Measurements from ENCODE around the gene UNC119B. TPM values are rescaled to one million over a fixed set of nuclear protein-coding genes. Genes with fewer than 3 reads are reported as not detected.

UNC119B gene
- total and polyA plus RNA-seq, 8 donors = 6.6 to 18.9 (median 14.6) TPM

GRCh38 chr12:120721866-120722265 lies 11.6 kb downstream of the UNC119B start:
- ATAC-seq = no peak
- no peak for DNase-seq
- intact Hi-C loops (cut with DNase I) = no loop called here
- H3K27ac ChIP-seq = no peak overlapping the region
- H3K36me3 ChIP-seq = peaks cover 0 to 9% (median 5%) of the 10 kb centered on the region in 3 donors
- 92 to 96% methylated on average over 3 of the region's 3 CpGs for WGBS, 2 donors
- no peaks in the 10 kb centered on the region for H3K9me3 ChIP-seq
- no peaks in the 10 kb centered on the region for H3K27me3 ChIP-seq
- FAIRE-seq = no peak
- no peak overlapping the region for H3K4me3 ChIP-seq
- no peak for TF ChIP-seq CTCF (IDR thresholded peaks at IDR 0.05)
- peaks cover 0 to 16% (median 11%) of the 10 kb centered on the region in 3 donors for H3K4me1 ChIP-seq

DNA sequence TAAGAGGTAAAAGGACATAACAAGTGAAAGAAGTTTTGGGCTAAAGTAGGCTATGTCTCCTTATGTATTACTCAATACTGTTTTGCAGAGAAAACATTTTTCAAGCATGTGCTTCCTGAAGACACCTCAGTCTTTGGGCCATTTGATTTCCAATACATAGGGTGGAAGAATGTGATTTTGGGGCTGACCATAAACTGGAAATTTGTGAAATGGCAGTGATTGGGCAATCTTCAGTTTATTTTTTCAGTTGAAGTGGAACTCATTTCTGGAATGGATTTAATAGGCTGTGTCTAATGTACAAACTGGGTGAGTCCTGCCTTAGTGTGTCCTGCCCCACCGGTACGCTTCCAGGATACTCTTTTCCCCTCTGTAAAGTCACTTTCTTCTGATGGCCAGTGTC lies 12.5 kb downstream of the UNC119B start:
- intact Hi-C loops (cut with DNase I) = no loop called here
- Histone ChIP-seq H3K4me3 (no peak overlapping the region), H3K27ac (no peak overlapping the region), H3K27me3 (no peaks in the 10 kb centered on the region), H3K36me3 (peaks cover 0 to 9% (median 0%) of the 10 kb centered on the region in 3 donors), H3K9me3 (no peaks in the 10 kb centered on the region), H3K4me1 (peaks cover 0 to 16% (median 11%) of the 10 kb centered on the region in 3 donors)
- FAIRE-seq = no peak
- no peak for ATAC-seq
- no peak for DNase-seq
- WGBS, 2 donors = 100% methylated on average over 2 of the region's 2 CpGs
- no peak for TF ChIP-seq CTCF (IDR thresholded peaks at IDR 0.05)

- Histone ChIP-seq H3K4me1 (peaks cover 0 to 5% (median 4%) of the 10 kb centered on the region in 3 donors), H3K4me3 (no peak overlapping the region), H3K9me3 (no peaks in the 10 kb centered on the region), H3K36me3 (peaks cover 0 to 3% (median 0%) of the 10 kb centered on the region in 3 donors), H3K27me3 (no peaks in the 10 kb centered on the region), H3K27ac (no peak overlapping the region)
- DNase-seq (no peak), ATAC-seq (no peak), FAIRE-seq (no peak)
- WGBS, 2 donors = 70 to 75% methylated on average over 5 of the region's 5 CpGs
- intact Hi-C loops (cut with DNase I) = no loop called here
- no peak for TF ChIP-seq CTCF (IDR thresholded peaks at IDR 0.05)
These were observed 14.5 kb downstream of the UNC119B start for GRCh38 chr12:120724720-120725119.

GRCh38 chr12:120725151-120725658 lies 14.9 kb downstream of the UNC119B start:
- Histone ChIP-seq H3K27me3 (no peaks in the 10 kb centered on the region), H3K4me3 (peak overlapping the region; percentile 75 to 82 (median 82)), H3K9me3 (no peaks in the 10 kb centered on the region), H3K4me1 (no peaks in the 10 kb centered on the region), H3K27ac (peak overlapping the region; percentile 47 to 87 (median 76)), H3K36me3 (peaks cover 0 to 4% (median 0%) of the 10 kb centered on the region in 3 donors)
- DNase-seq (no peak), FAIRE-seq (no peak), ATAC-seq (no peak)
- TF ChIP-seq CTCF (IDR thresholded peaks at IDR 0.05) = no peak
- 19 to 26% methylated on average over 14 of the region's 14 CpGs for WGBS, 2 donors
- intact Hi-C loops (cut with DNase I) = no loop called here

Measured in pancreas (tissue), 10 donors.